Measurements from ENCODE around the gene CHD2.

DNA sequence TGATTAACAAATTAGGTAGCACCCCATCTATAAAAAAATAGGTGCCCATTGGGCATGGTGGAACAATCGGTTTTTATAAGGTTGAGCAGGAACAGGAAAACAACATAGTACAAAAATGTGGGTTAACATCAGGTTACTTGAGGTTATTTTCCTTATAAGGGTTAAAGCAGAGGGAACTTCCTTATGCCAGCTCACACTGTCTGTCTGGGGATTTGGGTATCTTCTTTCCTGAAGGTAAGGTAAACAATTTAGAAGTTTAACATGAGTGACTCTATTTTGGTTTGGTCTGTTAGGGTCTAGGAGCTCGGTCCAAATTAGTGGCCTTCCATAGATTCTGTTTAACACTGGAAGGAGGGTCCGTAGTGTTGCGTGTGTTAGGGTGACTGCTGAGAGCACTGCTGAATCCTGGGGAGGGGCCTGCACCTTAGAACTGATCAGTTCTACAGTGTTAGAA, 14.7 kb downstream of the CHD2 start:
- TF ChIP-seq POLR2A (IDR thresholded peaks at IDR 0.05; ENCODE audit: low read depth, low read length) (no peak), POLR2AphosphoS5 (IDR thresholded peaks at IDR 0.05; ENCODE audit: low read depth, low read length) (no peak), TAF1 (IDR thresholded peaks at IDR 0.05; ENCODE audit: low read depth, low read length) (no peak), POU2F2 (IDR thresholded peaks at IDR 0.05; ENCODE audit: low read depth, low read length) (no peak)
